Ishikawa (cell line): Measurements from ENCODE around the gene WDSUB1.

Experiments used
- CEBPB ChIP-seq: IDR thresholded peaks from 2 replicates; pipeline ENCODE4 v1.6.1; 2012
- CREB1 ChIP-seq: IDR thresholded peaks from 2 replicates; pipeline ENCODE4 v1.6.1; 2012; ENCODE audit warnings: low read depth
- EGR1 ChIP-seq: IDR thresholded peaks from 2 replicates; pipeline ENCODE4 v1.6.1; 2012
- EP300 ChIP-seq: IDR thresholded peaks from 2 replicates; pipeline ENCODE4 v1.6.1; 2012; ENCODE audit warnings: borderline replicate concordance
- FOXM1 ChIP-seq: IDR thresholded peaks from 2 replicates; pipeline ENCODE4 v1.6.1; 2012; ENCODE audit warnings: low read depth, borderline replicate concordance
- NFIC ChIP-seq: IDR thresholded peaks from 2 replicates; pipeline ENCODE4 v1.6.1; 2012
- RAD21 ChIP-seq: IDR thresholded peaks from 2 replicates; pipeline ENCODE4 v1.6.1; 2012; ENCODE audit warnings: low read depth
- TAF1 ChIP-seq: IDR thresholded peaks from 2 replicates; pipeline ENCODE4 v1.6.1; 2012; ENCODE audit warnings: low read depth, mild to moderate bottlenecking
- TCF12 ChIP-seq: IDR thresholded peaks from 2 replicates; pipeline ENCODE4 v1.6.1; 2012; ENCODE audit warnings: low read depth
- TEAD4 ChIP-seq: IDR thresholded peaks from 2 replicates; pipeline ENCODE4 v1.6.1; 2012
- USF1 ChIP-seq: IDR thresholded peaks from 2 replicates; pipeline ENCODE4 v1.6.1; 2012
- YY1 ChIP-seq: IDR thresholded peaks from 2 replicates; pipeline ENCODE4 v1.6.1; 2012; ENCODE audit warnings: low read depth
- ZBTB7A ChIP-seq: IDR thresholded peaks from 2 replicates; pipeline ENCODE4 v1.6.1; 2012; ENCODE audit warnings: low read depth
- TF ChIP-seq, protein P1 (sequence below): IDR thresholded peaks from 2 replicates; pipeline ENCODE4 v1.6.1; 2012; ENCODE audit warnings: low read depth, mild to moderate bottlenecking
- TF ChIP-seq, protein P2 (sequence below): IDR thresholded peaks from 2 replicates; pipeline ENCODE4 v1.6.1; 2012

Gene WDSUB1

DNA sequence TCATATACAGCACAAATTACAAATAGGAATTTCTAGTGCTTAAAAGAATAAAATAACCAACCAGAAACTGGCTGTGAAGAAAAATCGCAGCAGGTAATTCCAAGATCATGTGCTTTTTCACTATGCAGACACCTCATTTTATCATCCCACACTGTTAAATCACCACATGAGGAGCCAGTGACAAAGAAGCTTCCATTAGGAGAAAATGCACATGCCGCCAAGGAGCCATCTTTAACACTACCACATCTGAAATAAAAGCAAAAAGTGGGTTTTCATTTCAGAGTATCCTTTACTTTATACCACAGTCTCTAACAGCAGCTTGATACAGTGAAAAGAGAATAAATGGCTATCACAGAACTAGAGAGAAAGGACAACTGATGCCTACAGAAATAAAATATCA, 6.8 kb downstream of the WDSUB1 start:
- no peak for TF ChIP-seq FOXM1
- no peak for TF ChIP-seq USF1
- TF ChIP-seq CEBPB, result no peak
- no peak for TF ChIP-seq YY1
- TF ChIP-seq, protein P1, sequence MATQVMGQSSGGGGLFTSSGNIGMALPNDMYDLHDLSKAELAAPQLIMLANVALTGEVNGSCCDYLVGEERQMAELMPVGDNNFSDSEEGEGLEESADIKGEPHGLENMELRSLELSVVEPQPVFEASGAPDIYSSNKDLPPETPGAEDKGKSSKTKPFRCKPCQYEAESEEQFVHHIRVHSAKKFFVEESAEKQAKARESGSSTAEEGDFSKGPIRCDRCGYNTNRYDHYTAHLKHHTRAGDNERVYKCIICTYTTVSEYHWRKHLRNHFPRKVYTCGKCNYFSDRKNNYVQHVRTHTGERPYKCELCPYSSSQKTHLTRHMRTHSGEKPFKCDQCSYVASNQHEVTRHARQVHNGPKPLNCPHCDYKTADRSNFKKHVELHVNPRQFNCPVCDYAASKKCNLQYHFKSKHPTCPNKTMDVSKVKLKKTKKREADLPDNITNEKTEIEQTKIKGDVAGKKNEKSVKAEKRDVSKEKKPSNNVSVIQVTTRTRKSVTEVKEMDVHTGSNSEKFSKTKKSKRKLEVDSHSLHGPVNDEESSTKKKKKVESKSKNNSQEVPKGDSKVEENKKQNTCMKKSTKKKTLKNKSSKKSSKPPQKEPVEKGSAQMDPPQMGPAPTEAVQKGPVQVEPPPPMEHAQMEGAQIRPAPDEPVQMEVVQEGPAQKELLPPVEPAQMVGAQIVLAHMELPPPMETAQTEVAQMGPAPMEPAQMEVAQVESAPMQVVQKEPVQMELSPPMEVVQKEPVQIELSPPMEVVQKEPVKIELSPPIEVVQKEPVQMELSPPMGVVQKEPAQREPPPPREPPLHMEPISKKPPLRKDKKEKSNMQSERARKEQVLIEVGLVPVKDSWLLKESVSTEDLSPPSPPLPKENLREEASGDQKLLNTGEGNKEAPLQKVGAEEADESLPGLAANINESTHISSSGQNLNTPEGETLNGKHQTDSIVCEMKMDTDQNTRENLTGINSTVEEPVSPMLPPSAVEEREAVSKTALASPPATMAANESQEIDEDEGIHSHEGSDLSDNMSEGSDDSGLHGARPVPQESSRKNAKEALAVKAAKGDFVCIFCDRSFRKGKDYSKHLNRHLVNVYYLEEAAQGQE, result no peak
- TF ChIP-seq TAF1, result no peak
- TF ChIP-seq EP300, result no peak
- no peak for TF ChIP-seq RAD21
- TF ChIP-seq, protein P2, sequence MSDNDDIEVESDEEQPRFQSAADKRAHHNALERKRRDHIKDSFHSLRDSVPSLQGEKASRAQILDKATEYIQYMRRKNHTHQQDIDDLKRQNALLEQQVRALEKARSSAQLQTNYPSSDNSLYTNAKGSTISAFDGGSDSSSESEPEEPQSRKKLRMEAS, result no peak
- no peak for TF ChIP-seq NFIC
- no peak for TF ChIP-seq ZBTB7A
- TF ChIP-seq TEAD4, result no peak
- no peak for TF ChIP-seq EGR1
- no peak for TF ChIP-seq CREB1
- TF ChIP-seq TCF12, result no peak

GRCh38 chr2:159275111-159275510, 11.4 kb downstream of the WDSUB1 start:
- TF ChIP-seq CREB1 (no peak), ZBTB7A (no peak), TAF1 (no peak), TEAD4 (no peak), USF1 (no peak), CEBPB (no peak), NFIC (no peak), EGR1 (no peak), TCF12 (no peak), YY1 (no peak), RAD21 (no peak), EP300 (no peak), FOXM1 (no peak)
- TF ChIP-seq, protein P1, result no peak
- TF ChIP-seq, protein P2, result no peak

GRCh38 chr2:159272156-159272555, 14.3 kb downstream of the WDSUB1 start:
- TF ChIP-seq NFIC (no peak), TEAD4 (no peak), EP300 (no peak), ZBTB7A (no peak), CREB1 (no peak), RAD21 (no peak), CEBPB (no peak)
- TF ChIP-seq, protein P1, result no peak
- TF ChIP-seq, protein P2, result no peak

DNA sequence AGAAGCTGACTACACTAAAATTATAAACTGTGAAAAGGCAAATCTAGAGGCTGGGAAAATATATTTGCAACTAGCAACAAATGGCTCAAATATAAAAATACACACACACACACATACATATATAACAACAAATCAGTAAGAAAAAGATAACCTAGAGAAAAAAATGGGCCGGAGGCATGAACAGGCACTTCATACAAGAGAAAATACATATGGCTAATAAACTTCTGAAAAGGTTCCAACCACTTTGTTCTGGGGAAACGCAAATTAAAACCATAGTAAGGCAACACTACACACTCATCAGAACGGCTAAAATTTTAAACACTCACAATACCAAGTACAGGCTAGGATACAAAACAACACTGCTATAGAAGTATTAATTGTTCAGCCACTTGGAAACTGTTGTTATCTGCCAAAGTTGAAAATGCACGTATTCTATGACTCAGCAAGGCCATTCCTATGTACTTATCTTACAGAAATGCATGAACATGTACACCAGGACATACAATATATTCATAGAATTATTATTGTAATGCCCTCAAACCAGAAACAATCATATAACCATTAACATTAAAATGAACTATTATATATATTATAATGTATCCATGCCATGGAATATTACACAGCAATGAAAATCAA, 15.6 kb downstream of the WDSUB1 start:
- TF ChIP-seq RAD21, result no peak
- TF ChIP-seq CREB1, result no peak
- TF ChIP-seq USF1, result no peak
- no peak for TF ChIP-seq TEAD4
